Nephron (organoid): ENCODE data around the gene ZNF862.

Experiments used
- H3K27ac Mint-ChIP-seq, 3 experiments: 2 replicates each; pipeline ENCODE4 v1.8.0; 2020; ENCODE audit warnings: mixed read lengths in 3 of 3, mild to moderate bottlenecking in 2 of 3, moderate library complexity in 1 of 3
- H3K27me3 Mint-ChIP-seq: 2 replicates; pipeline ENCODE4 v1.8.0; 2021; ENCODE audit warnings: low read depth, mild to moderate bottlenecking, moderate library complexity, mixed read lengths
- H3K36me3 Mint-ChIP-seq: 2 replicates; pipeline ENCODE4 v1.8.0; 2020; ENCODE audit warnings: low read depth, mixed read lengths
- H3K4me1 Mint-ChIP-seq: 2 replicates; pipeline ENCODE4 v1.8.0; 2020; ENCODE audit warnings: mixed read lengths
- H3K4me3 Mint-ChIP-seq, 3 experiments: 2 replicates each; pipeline ENCODE4 v1.8.0; 2020; ENCODE audit warnings: mild to moderate bottlenecking in 3 of 3, mixed read lengths in 3 of 3, moderate library complexity in 2 of 3
- H3K9me3 Mint-ChIP-seq: 2 replicates; pipeline ENCODE4 v1.8.0; 2020; ENCODE audit warnings: mixed read lengths
- CTCF ChIP-seq, 3 experiments: fragments of 200-600 bp; sonication (generic); IDR thresholded peaks; one replicate each; pipeline ENCODE4 v1.5.0; 2021; ENCODE audit warnings: antibody characterized with exemption in 3 of 3; ENCODE audit not compliant: unreplicated experiment in 3 of 3

ZNF862 gene

GRCh38 chr7:149850716-149851115, 12.5 kb downstream of the ZNF862 start:
- H3K4me3 Mint-ChIP-seq: no peak overlapping the region
- TF ChIP-seq CTCF (IDR thresholded peaks at IDR 0.05; ENCODE audit: unreplicated experiment in 3 of 3): no peak
- H3K27ac Mint-ChIP-seq: no peak overlapping the region
- no peaks in the 10 kb centered on the region for H3K9me3 Mint-ChIP-seq
- no peaks in the 10 kb centered on the region for H3K27me3 Mint-ChIP-seq
- peaks cover 21% of the 10 kb centered on the region for H3K36me3 Mint-ChIP-seq
- peaks cover 35% of the 10 kb centered on the region for H3K4me1 Mint-ChIP-seq

- Mint-ChIP-seq H3K27me3 (no peaks in the 10 kb centered on the region), H3K4me3 (no peak overlapping the region), H3K27ac (no peak overlapping the region), H3K36me3 (peaks cover 17% of the 10 kb centered on the region), H3K4me1 (peaks cover 42% of the 10 kb centered on the region), H3K9me3 (no peaks in the 10 kb centered on the region)
- no peak for TF ChIP-seq CTCF (IDR thresholded peaks at IDR 0.05; ENCODE audit: unreplicated experiment in 3 of 3)
These were observed 13.3 kb downstream of the ZNF862 start for GRCh38 chr7:149851449-149851848.

GRCh38 chr7:149853157-149853556, 15.0 kb downstream of the ZNF862 start:
- Mint-ChIP-seq H3K9me3 (no peaks in the 10 kb centered on the region), H3K36me3 (peaks cover 7% of the 10 kb centered on the region), H3K4me1 (peaks cover 47% of the 10 kb centered on the region), H3K27ac (no peak overlapping the region), H3K4me3 (no peak overlapping the region), H3K27me3 (no peaks in the 10 kb centered on the region)
- TF ChIP-seq CTCF (IDR thresholded peaks at IDR 0.05; ENCODE audit: unreplicated experiment in 3 of 3): no peak

- Mint-ChIP-seq H3K27me3 (no peaks in the 10 kb centered on the region), H3K9me3 (no peaks in the 10 kb centered on the region), H3K27ac (peak overlapping the region; percentile 78 to 96 (median 84)), H3K36me3 (peaks cover 10% of the 10 kb centered on the region), H3K4me3 (peak overlapping the region in 2 of 3 experiments; percentile 50 to 54), H3K4me1 (peaks cover 45% of the 10 kb centered on the region)
- no peak for TF ChIP-seq CTCF (IDR thresholded peaks at IDR 0.05; ENCODE audit: unreplicated experiment in 3 of 3)
These were observed 16.6 kb downstream of the ZNF862 start for GRCh38 chr7:149854611-149855360.

- Mint-ChIP-seq H3K27ac (peak overlapping the region; percentile 78 to 96 (median 84)), H3K4me1 (peaks cover 39% of the 10 kb centered on the region), H3K4me3 (peak overlapping the region in 2 of 3 experiments; percentile 50 to 54), H3K36me3 (peaks cover 19% of the 10 kb centered on the region), H3K9me3 (no peaks in the 10 kb centered on the region), H3K27me3 (no peaks in the 10 kb centered on the region)
- no peak for TF ChIP-seq CTCF (IDR thresholded peaks at IDR 0.05; ENCODE audit: unreplicated experiment in 3 of 3)
These were observed 17.5 kb downstream of the ZNF862 start for GRCh38 chr7:149855361-149856305.
